ENCODE results near the gene PSMA6.

GRCh38 chr14:35333797-35334743 lies 41.9 kb downstream of the PSMA6 start:
- TF ChIP-seq ZBTB7A (IDR thresholded peaks at IDR 0.05; ENCODE audit: low read depth) (no peak), TAF1 (IDR thresholded peaks at IDR 0.05; ENCODE audit: low read depth) (no peak), MAX (IDR thresholded peaks at IDR 0.05) (no peak), EP300 (IDR thresholded peaks at IDR 0.05; ENCODE audit: borderline replicate concordance) (no peak), CREB1 (IDR thresholded peaks at IDR 0.05; ENCODE audit: low read depth) (no peak), CEBPB (IDR thresholded peaks at IDR 0.05) (no peak), REST (IDR thresholded peaks at IDR 0.05; ENCODE audit: low read depth) (no peak), FOXM1 (IDR thresholded peaks at IDR 0.05; ENCODE audit: borderline replicate concordance, low read depth) (no peak), RAD21 (IDR thresholded peaks at IDR 0.05; ENCODE audit: low read depth) (no peak), TCF12 (IDR thresholded peaks at IDR 0.05; ENCODE audit: low read depth) (no peak), NFIC (IDR thresholded peaks at IDR 0.05) (no peak), USF1 (IDR thresholded peaks at IDR 0.05) (no peak), YY1 (IDR thresholded peaks at IDR 0.05; ENCODE audit: low read depth) (no peak), TEAD4 (IDR thresholded peaks at IDR 0.05) (no peak)
